ENCODE measurements around the gene MYEOV. TPM values are rescaled to one million over a fixed set of nuclear protein-coding genes. Genes with fewer than 3 reads are reported as not detected.

MYEOV gene
- total and polyA plus RNA-seq, 2 experiments from 2014 or later: 0.14 TPM; not detected in 1

DNA sequence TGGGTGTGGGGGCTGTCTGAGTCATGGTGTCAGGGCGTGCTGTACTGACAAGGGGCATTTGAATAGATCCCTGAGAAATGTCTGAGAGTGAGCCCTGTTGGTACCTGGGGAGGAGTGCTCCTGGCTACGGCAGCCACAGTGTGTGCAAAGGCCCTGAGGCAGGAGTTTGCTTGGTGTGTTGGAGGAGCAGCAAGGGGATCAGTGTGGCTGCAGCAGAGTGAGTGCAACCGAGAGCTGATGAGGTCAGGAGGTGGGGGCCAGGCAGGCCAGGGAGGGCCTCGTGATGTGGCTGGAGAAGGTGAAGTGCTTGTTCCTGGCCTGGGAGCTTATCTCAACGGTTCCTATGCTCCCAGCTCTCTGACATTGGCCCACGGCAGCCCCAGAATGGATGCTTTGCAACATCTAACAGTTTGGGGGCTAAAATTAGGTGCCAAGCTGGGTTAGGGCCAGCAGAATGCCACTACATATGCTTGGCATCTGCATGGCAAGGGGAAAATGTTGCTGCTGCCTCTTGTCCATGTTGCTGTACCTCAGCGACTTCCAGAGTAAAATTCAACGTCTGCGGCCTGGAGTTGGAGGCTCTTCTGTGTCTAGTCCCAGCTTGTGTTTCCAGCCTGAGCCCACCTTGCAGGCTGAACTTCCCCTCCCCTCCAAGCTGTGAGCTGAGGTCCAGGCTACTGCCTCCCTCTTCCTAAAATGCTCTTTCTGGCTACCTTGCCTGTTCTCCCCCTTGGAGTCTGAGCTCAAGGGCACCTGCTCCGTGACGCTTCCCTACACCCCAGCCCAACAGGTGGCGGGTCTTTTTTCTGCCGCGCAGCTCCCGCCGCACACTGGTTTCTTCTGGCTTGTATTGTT lies 48.2 kb upstream of the MYEOV start (continued):
- TF ChIP-seq, protein P1, sequence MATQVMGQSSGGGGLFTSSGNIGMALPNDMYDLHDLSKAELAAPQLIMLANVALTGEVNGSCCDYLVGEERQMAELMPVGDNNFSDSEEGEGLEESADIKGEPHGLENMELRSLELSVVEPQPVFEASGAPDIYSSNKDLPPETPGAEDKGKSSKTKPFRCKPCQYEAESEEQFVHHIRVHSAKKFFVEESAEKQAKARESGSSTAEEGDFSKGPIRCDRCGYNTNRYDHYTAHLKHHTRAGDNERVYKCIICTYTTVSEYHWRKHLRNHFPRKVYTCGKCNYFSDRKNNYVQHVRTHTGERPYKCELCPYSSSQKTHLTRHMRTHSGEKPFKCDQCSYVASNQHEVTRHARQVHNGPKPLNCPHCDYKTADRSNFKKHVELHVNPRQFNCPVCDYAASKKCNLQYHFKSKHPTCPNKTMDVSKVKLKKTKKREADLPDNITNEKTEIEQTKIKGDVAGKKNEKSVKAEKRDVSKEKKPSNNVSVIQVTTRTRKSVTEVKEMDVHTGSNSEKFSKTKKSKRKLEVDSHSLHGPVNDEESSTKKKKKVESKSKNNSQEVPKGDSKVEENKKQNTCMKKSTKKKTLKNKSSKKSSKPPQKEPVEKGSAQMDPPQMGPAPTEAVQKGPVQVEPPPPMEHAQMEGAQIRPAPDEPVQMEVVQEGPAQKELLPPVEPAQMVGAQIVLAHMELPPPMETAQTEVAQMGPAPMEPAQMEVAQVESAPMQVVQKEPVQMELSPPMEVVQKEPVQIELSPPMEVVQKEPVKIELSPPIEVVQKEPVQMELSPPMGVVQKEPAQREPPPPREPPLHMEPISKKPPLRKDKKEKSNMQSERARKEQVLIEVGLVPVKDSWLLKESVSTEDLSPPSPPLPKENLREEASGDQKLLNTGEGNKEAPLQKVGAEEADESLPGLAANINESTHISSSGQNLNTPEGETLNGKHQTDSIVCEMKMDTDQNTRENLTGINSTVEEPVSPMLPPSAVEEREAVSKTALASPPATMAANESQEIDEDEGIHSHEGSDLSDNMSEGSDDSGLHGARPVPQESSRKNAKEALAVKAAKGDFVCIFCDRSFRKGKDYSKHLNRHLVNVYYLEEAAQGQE (IDR thresholded peaks at IDR 0.05; ENCODE audit: unreplicated experiment): no peak
- TF ChIP-seq JUNB (IDR thresholded peaks at IDR 0.05; ENCODE audit: unreplicated experiment) (no peak), CREB1 (CRISPR knock-in tag; IDR thresholded peaks at IDR 0.05; ENCODE audit: low read depth) (no peak), POLR2AphosphoS5 (IDR thresholded peaks at IDR 0.05; ENCODE audit: low read depth) (no peak), ZNF331 (CRISPR knock-in tag; IDR thresholded peaks at IDR 0.05; ENCODE audit: low read depth) (no peak), ZNF114 (CRISPR knock-in tag; IDR thresholded peaks at IDR 0.05) (no peak)
- TF ChIP-seq, protein P2, sequence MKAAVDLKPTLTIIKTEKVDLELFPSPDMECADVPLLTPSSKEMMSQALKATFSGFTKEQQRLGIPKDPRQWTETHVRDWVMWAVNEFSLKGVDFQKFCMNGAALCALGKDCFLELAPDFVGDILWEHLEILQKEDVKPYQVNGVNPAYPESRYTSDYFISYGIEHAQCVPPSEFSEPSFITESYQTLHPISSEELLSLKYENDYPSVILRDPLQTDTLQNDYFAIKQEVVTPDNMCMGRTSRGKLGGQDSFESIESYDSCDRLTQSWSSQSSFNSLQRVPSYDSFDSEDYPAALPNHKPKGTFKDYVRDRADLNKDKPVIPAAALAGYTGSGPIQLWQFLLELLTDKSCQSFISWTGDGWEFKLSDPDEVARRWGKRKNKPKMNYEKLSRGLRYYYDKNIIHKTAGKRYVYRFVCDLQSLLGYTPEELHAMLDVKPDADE (IDR thresholded peaks at IDR 0.05): no peak
- TF ChIP-seq, protein P3, sequence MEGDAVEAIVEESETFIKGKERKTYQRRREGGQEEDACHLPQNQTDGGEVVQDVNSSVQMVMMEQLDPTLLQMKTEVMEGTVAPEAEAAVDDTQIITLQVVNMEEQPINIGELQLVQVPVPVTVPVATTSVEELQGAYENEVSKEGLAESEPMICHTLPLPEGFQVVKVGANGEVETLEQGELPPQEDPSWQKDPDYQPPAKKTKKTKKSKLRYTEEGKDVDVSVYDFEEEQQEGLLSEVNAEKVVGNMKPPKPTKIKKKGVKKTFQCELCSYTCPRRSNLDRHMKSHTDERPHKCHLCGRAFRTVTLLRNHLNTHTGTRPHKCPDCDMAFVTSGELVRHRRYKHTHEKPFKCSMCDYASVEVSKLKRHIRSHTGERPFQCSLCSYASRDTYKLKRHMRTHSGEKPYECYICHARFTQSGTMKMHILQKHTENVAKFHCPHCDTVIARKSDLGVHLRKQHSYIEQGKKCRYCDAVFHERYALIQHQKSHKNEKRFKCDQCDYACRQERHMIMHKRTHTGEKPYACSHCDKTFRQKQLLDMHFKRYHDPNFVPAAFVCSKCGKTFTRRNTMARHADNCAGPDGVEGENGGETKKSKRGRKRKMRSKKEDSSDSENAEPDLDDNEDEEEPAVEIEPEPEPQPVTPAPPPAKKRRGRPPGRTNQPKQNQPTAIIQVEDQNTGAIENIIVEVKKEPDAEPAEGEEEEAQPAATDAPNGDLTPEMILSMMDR (conservative IDR thresholded peaks at IDR 0.05; ENCODE audit: low read depth in 2 of 2): no peak

DNA sequence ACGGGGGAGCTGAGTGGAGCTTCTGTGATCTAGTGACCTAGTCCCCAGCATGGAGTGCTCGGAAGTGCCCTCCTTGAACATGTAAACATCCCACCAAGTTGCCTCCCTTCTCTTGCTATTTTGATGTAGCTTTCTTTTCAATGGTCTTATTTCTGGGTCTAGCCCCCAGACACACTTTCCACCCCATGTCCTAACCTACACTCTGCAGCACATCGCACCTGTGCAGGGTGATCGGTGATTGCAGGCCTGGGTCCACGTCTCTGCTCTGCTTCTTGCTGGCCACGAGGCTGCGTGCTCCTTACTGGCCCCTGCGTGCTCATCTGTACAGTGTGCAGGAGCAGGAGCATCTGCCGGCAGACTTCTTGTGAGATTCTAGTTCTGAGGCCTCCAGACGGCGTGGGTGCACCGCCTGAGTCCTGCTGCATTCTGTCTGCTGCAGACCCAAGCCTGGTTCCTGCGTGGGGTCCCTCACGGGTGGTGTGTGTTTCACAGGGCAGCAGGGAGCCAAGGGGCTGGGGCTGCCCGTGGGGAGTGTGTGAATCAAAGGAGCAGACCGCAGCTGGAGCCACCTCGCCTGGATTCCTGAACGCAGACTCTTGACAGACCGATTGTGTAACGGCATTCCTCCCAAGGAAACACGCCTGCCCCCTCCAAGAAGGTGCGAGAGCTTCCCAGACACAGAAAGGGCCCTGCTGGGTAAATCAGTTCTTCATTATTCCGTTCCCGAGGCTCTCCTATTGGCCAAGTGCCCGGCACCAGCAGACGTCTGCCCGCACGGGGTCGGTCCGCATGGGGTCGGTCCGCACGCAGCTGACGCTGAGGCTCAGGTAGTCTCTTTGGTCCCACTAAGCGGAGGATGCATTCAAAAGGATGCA lies 44.4 kb upstream of the MYEOV start:
- Histone ChIP-seq H3K9me2 (ENCODE audit: insufficient read depth) (no peaks in the 10 kb centered on the region), H3K4me2 (peak overlapping the region; percentile 65), H3K36me3 (ENCODE audit: insufficient read depth) (no peaks in the 10 kb centered on the region), H3F3A (replicated peaks; ENCODE audit: low read depth) (no peaks in the 10 kb centered on the region), H3K79me2 (replicated peaks; ENCODE audit: insufficient read depth) (no peaks in the 10 kb centered on the region), H3K27ac (ENCODE audit: low read depth) (no peak overlapping the region), H3K4me1 (ENCODE audit: insufficient read depth) (peaks cover 16% of the 10 kb centered on the region; the same call in 1 of the 2 replicates), H2AFZ (0 out of 2 replicates have a peak overlapping the region, but pooled peaks have one; percentile 59), H3K27me3 (ENCODE audit: insufficient read depth) (peaks cover 12% of the 10 kb centered on the region), H3K4me3 (no peak overlapping the region), H4K20me1 (replicated peaks; ENCODE audit: insufficient read depth) (no peaks in the 10 kb centered on the region)
- DNase-seq (ENCODE audit: low spot score) (peak; percentile 79), ATAC-seq (peak; percentile 87)
- H3K36me3 Mint-ChIP-seq (ENCODE audit: low read depth): peaks cover 5% of the 10 kb centered on the region
- no peak overlapping the region for H3K27ac Mint-ChIP-seq
- peaks cover 15% of the 10 kb centered on the region for H3K9me3 Mint-ChIP-seq
- H3K27me3 Mint-ChIP-seq (ENCODE audit: insufficient read depth, low read depth, poor library complexity): peaks cover 32% of the 10 kb centered on the region
- H3K4me3 Mint-ChIP-seq: no peak overlapping the region; the same call in 1 of the 3 replicates
- H3K4me1 Mint-ChIP-seq: peaks cover 24% of the 10 kb centered on the region
- TF ChIP-seq, protein P3 (conservative IDR thresholded peaks at IDR 0.05; ENCODE audit: low read depth in 2 of 2): no peak
- TF ChIP-seq, protein P1 (IDR thresholded peaks at IDR 0.05; ENCODE audit: unreplicated experiment): no peak
- TF ChIP-seq NANOG (IDR thresholded peaks at IDR 0.05; ENCODE audit: borderline replicate concordance): no peak
- no peak for TF ChIP-seq ZNF331 (CRISPR knock-in tag; IDR thresholded peaks at IDR 0.05; ENCODE audit: low read depth)
- TF ChIP-seq STAT1 (IDR thresholded peaks at IDR 0.05; ENCODE audit: unreplicated experiment): no peak
- no peak for TF ChIP-seq EZH2 (IDR thresholded peaks at IDR 0.05; ENCODE audit: low read depth, unreplicated experiment)
- TF ChIP-seq ZNF114 (CRISPR knock-in tag; IDR thresholded peaks at IDR 0.05): no peak
- TF ChIP-seq CREB1 (CRISPR knock-in tag; IDR thresholded peaks at IDR 0.05; ENCODE audit: low read depth): 0 out of 2 replicates have a peak, but pooled peaks have one; percentile 18
